Stomach smooth muscle (tissue), 2 donors: Measurements from ENCODE around the gene TOMM34.

Source experiments
- H3K27ac ChIP-seq: one replicate; pipeline ENCODE4 v1.7.0; 2013; ENCODE audit warnings: mild to moderate bottlenecking, low read length, inconsistent platforms
- H3K27me3 ChIP-seq, 2 donors: one replicate each; pipeline ENCODE4 v1.7.0; 2013; ENCODE audit warnings: low read length in 2 of 2; ENCODE audit not compliant: insufficient read depth in 2 of 2, control insufficient read depth in 1 of 2
- H3K36me3 ChIP-seq, 2 donors: one replicate each; pipeline ENCODE4 v1.7.0; 2013; ENCODE audit warnings: low read length in 2 of 2; ENCODE audit not compliant: control insufficient read depth in 2 of 2, insufficient read depth in 2 of 2
- H3K4me1 ChIP-seq: one replicate; pipeline ENCODE4 v1.7.0; 2013; ENCODE audit warnings: low read length; ENCODE audit not compliant: control insufficient read depth, insufficient read depth
- H3K4me3 ChIP-seq, 2 donors: one replicate each; pipeline ENCODE4 v1.7.0; 2013; ENCODE audit warnings: low read length in 2 of 2
- H3K9ac ChIP-seq, 2 donors: one replicate each; pipeline ENCODE4 v1.7.0; 2013; ENCODE audit warnings: low read length in 2 of 2, mild to moderate bottlenecking in 1 of 2
- H3K9me3 ChIP-seq, 2 donors: one replicate each; pipeline ENCODE4 v1.7.0; 2013; ENCODE audit warnings: low read length in 2 of 2; ENCODE audit not compliant: control insufficient read depth in 2 of 2
- donor health status: healthy.
- donor health status: Pancreatic carcinoma.

The TOMM34 gene

DNA sequence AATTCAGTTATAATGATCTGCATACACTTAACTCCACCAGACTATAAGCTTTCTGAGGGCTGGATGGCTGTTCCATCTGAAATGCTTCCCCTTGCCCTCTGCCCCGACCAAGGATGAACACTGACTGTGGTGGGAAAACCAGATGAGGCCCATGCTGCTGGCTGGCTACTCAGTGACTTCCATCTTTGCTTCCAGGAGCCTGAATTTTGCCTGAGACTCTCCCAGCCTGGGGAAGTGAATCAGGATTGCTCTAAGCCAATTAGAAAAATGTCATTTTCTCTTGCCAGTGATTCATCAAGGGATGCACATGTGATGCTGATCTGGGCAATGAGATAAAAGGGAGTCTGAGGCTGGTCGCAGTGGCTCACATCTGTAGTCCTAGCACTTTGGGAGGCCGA lies 1.7 kb upstream of the TOMM34 start:
- no peak overlapping the region for H3K4me3 ChIP-seq
- no peak overlapping the region for H3K27ac ChIP-seq
- no peaks in the 10 kb centered on the region for H3K36me3 ChIP-seq
- no peaks in the 10 kb centered on the region for H3K9me3 ChIP-seq
- no peak overlapping the region for H3K9ac ChIP-seq
- no peaks in the 10 kb centered on the region for H3K27me3 ChIP-seq
- H3K4me1 ChIP-seq, result peaks cover 21% of the 10 kb centered on the region

DNA sequence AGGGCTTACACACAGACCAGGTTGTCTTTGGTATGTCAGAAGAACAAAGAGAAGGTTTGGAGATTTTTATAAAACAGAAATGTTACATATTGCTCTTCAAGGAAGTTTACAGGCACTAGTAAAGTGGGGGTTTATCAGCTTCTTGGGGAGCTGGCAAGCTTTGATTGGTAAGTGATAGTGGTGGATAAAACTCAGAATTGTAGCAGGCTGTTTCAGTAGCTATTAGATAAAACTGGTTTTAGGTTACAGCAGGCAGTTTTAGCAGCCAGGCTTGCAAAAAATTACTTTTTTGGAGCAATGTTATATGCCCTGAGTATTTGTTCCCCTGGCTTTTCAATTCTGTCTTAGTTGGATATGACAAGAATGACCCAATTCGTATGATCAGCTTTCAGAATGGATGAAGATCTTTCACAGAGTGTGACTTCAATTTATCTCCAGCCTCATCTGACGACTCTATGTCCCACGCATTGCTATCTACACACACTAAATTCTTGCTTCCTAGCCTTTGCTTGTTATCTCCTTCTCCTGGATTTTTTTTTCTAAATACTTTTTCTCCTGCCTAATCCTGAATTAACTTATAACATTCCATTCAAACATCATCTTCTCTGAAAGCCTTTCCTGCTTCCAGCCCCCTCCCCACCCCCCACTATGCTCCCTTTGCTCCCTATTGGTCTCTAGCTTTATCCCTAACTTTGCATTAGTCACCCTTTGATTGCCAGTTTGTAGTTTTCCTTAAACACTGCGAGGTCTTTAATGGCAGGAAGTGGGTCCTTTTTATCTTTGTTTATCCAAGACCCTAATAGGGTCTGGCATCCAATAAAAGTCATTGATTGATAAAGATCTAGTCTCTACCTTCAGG lies 1.0 kb upstream of the TOMM34 start:
- no peaks in the 10 kb centered on the region for H3K9me3 ChIP-seq
- no peak overlapping the region for H3K9ac ChIP-seq
- H3K27ac ChIP-seq, result no peak overlapping the region
- peak overlapping the region in 1 of 2 donors; percentile 88 for H3K4me3 ChIP-seq
- H3K36me3 ChIP-seq, result peaks cover under 1% of the 10 kb centered on the region in 2 donors
- H3K4me1 ChIP-seq, result peaks cover 17% of the 10 kb centered on the region
- H3K27me3 ChIP-seq, result no peaks in the 10 kb centered on the region

GRCh38 chr20:44959638-44960102 lies 527 bp downstream of the TOMM34 start:
- H3K4me3 ChIP-seq, result peak overlapping the region; percentile 83 to 88
- H3K9ac ChIP-seq, result peak overlapping the region; percentile 76 to 79
- H3K9me3 ChIP-seq, result no peaks in the 10 kb centered on the region
- H3K27me3 ChIP-seq, result no peaks in the 10 kb centered on the region
- peaks cover 15 to 16% of the 10 kb centered on the region in 2 donors for H3K36me3 ChIP-seq
- H3K27ac ChIP-seq, result no peak overlapping the region
- H3K4me1 ChIP-seq, result peaks cover 12% of the 10 kb centered on the region

- Histone ChIP-seq H3K27ac (no peak overlapping the region), H3K27me3 (no peaks in the 10 kb centered on the region), H3K4me3 (peak overlapping the region; percentile 83 to 88), H3K9me3 (no peaks in the 10 kb centered on the region), H3K36me3 (peaks cover 20 to 21% of the 10 kb centered on the region in 2 donors), H3K9ac (peak overlapping the region; percentile 76 to 79), H3K4me1 (peaks cover 12% of the 10 kb centered on the region)
These were observed 1.0 kb downstream of the TOMM34 start for GRCh38 chr20:44959082-44959637.

DNA sequence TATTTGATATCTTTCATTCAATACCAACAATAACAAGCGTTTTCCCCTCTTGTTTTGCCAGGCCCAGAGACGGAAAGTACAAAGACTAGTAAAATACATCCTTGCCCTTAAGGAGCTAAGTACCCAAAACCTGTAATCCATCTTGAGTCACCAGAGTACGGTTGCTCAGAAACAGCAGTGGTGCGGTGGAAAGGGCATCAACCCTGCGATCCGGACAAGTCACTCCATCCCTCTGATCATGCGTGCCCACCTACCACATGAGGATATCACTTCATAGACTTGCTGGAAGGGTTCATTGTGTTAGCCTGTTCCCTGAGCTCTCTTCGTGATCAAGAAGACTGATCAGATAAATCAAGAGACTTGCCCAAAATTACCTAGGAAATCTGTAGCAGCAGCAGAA lies 1.9 kb downstream of the TOMM34 start:
- H3K36me3 ChIP-seq, result peaks cover 29 to 30% of the 10 kb centered on the region in 2 donors
- H3K4me1 ChIP-seq, result peaks cover 12% of the 10 kb centered on the region
- H3K27me3 ChIP-seq, result no peaks in the 10 kb centered on the region
- no peak overlapping the region for H3K9ac ChIP-seq
- no peak overlapping the region for H3K27ac ChIP-seq
- no peak overlapping the region for H3K4me3 ChIP-seq
- H3K9me3 ChIP-seq, result no peaks in the 10 kb centered on the region

- Histone ChIP-seq H3K4me1 (peaks cover 12% of the 10 kb centered on the region), H3K36me3 (peaks cover 42 to 44% of the 10 kb centered on the region in 2 donors), H3K9me3 (no peaks in the 10 kb centered on the region), H3K9ac (no peak overlapping the region), H3K27me3 (no peaks in the 10 kb centered on the region), H3K4me3 (no peak overlapping the region), H3K27ac (no peak overlapping the region)
These were observed 3.8 kb downstream of the TOMM34 start for GRCh38 chr20:44956410-44956809.

- Histone ChIP-seq H3K4me1 (peaks cover 8% of the 10 kb centered on the region), H3K27ac (no peak overlapping the region), H3K27me3 (no peaks in the 10 kb centered on the region), H3K4me3 (no peak overlapping the region), H3K36me3 (peaks cover 54% of the 10 kb centered on the region in 2 donors), H3K9me3 (no peaks in the 10 kb centered on the region), H3K9ac (peak overlapping the region in 1 of 2 donors; percentile 13)
These were observed 4.9 kb downstream of the TOMM34 start for GRCh38 chr20:44955270-44955669.

DNA sequence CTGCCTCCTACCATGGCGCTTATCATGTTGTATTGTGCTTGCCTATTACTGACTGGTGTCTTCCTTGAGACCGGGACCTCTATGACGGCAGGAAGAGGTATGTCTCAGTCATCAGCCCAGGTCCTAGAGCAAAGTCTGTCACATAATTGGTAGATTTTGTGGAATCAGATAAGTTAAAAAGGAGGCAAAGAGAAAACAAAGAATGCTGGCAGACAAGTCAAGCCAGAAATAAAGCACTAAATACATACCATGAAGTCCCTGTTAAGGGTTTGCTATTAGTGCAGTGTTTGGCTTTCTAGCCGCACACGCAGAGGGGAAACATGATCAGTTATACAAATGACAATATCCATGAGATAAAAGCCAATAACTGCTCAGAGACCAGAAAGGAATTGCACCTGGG lies 6.0 kb downstream of the TOMM34 start:
- H3K36me3 ChIP-seq, result peaks cover 58 to 64% of the 10 kb centered on the region in 2 donors
- H3K27me3 ChIP-seq, result no peaks in the 10 kb centered on the region
- H3K4me1 ChIP-seq, result peaks cover 4% of the 10 kb centered on the region

DNA sequence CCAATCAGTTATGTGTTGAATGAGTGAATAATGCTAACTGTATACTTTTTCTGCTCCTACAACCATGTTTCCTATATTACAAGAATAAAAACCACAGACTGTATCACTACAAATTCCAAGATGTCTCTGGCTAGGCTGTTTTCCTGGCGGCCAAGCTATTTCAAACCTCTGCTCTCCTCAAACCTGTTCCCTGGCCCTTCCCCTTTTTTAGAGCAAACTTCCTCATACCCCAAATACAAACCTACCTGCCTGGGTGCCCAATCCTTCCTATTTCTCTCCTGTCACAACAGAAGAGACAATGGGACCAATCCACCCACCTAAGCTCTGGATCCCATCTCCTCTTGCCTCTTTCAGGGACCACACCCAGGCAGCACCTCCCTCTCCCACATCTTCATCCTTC lies 7.5 kb downstream of the TOMM34 start:
- no peak overlapping the region for H3K27ac ChIP-seq
- no peak overlapping the region for H3K9ac ChIP-seq
- H3K9me3 ChIP-seq, result no peaks in the 10 kb centered on the region
- H3K4me3 ChIP-seq, result no peak overlapping the region
- peaks cover 67 to 75% of the 10 kb centered on the region in 2 donors for H3K36me3 ChIP-seq
- H3K27me3 ChIP-seq, result no peaks in the 10 kb centered on the region
- H3K4me1 ChIP-seq, result no peaks in the 10 kb centered on the region

More for the DNA sequence above, 6.0 kb downstream of the TOMM34 start:
- Histone ChIP-seq H3K4me3 (no peak overlapping the region), H3K9me3 (no peaks in the 10 kb centered on the region), H3K9ac (no peak overlapping the region), H3K27ac (no peak overlapping the region)

GRCh38 chr20:44950368-44950767 lies 9.8 kb downstream of the TOMM34 start:
- H3K36me3 ChIP-seq, result peaks cover 66 to 73% of the 10 kb centered on the region in 2 donors
- no peaks in the 10 kb centered on the region for H3K27me3 ChIP-seq
- H3K27ac ChIP-seq, result no peak overlapping the region
- no peaks in the 10 kb centered on the region for H3K4me1 ChIP-seq
- H3K9me3 ChIP-seq, result no peaks in the 10 kb centered on the region
- no peak overlapping the region for H3K4me3 ChIP-seq
- H3K9ac ChIP-seq, result no peak overlapping the region

- no peak overlapping the region for H3K4me3 ChIP-seq
- no peaks in the 10 kb centered on the region for H3K9me3 ChIP-seq
- no peaks in the 10 kb centered on the region for H3K27me3 ChIP-seq
- H3K36me3 ChIP-seq, result peaks cover 52 to 61% of the 10 kb centered on the region in 2 donors
- no peaks in the 10 kb centered on the region for H3K4me1 ChIP-seq
- no peak overlapping the region for H3K9ac ChIP-seq
- H3K27ac ChIP-seq, result no peak overlapping the region
These were observed 11.7 kb downstream of the TOMM34 start for GRCh38 chr20:44948513-44948912.
